C4-2B (cell line): ENCODE data around the gene HLA-E.

Experiments
- CTCF ChIP-seq: fragments of 450-650 bp; conservative IDR thresholded peaks from 2 replicates; pipeline ENCODE4 v1.5.1; 2017; ENCODE audit warnings: mild to moderate bottlenecking
- ZFX ChIP-seq: fragments of 450-650 bp; IDR thresholded peaks from 2 replicates; pipeline ENCODE4 v1.6.1; 2017

GRCh38 chr6:30447237-30447636, 42.1 kb upstream of the HLA-E start:
- TF ChIP-seq CTCF = no peak; the same call in 1 of the 2 replicates
- TF ChIP-seq ZFX = no peak
